HG02678 (cell line): ENCODE measurements around the gene ALKBH5.
A peak's percentile ranks its signal among the peaks of the same experiment; 100 is the strongest.

Experiments
- ATAC-seq: cut with Tn5 transposase; IDR thresholded peaks from one replicate; pipeline ENCODE4 v1.9.1; 2021; ENCODE audit warnings: mild to moderate bottlenecking, moderate library complexity; ENCODE audit not compliant: unreplicated experiment

Gene ALKBH5

GRCh38 chr17:18157354-18157985, 26.2 kb upstream of the ALKBH5 start:
- no peak for ATAC-seq

- peak; percentile 53 for ATAC-seq
These were observed 25.5 kb upstream of the ALKBH5 start for GRCh38 chr17:18158022-18158600.

- no peak for ATAC-seq
These were observed 24.0 kb upstream of the ALKBH5 start for GRCh38 chr17:18159551-18160120.

- no peak for ATAC-seq
These were observed 23.3 kb upstream of the ALKBH5 start for GRCh38 chr17:18160128-18160856.

- ATAC-seq: peak; percentile 65
These were observed 22.2 kb upstream of the ALKBH5 start for GRCh38 chr17:18161207-18162145.

GRCh38 chr17:18163547-18163946, 20.1 kb upstream of the ALKBH5 start:
- ATAC-seq: no peak

GRCh38 chr17:18166894-18167293, 16.7 kb upstream of the ALKBH5 start:
- no peak for ATAC-seq

GRCh38 chr17:18167421-18167820, 16.2 kb upstream of the ALKBH5 start:
- ATAC-seq: no peak

- no peak for ATAC-seq
These were observed 10.9 kb upstream of the ALKBH5 start for GRCh38 chr17:18172531-18173278.

GRCh38 chr17:18173740-18174139, 9.9 kb upstream of the ALKBH5 start:
- no peak for ATAC-seq

GRCh38 chr17:18176176-18176575, 7.5 kb upstream of the ALKBH5 start:
- ATAC-seq: no peak

- no peak for ATAC-seq
These were observed 6.5 kb upstream of the ALKBH5 start for GRCh38 chr17:18177133-18177532.

- no peak for ATAC-seq
These were observed 5.9 kb upstream of the ALKBH5 start for GRCh38 chr17:18177722-18178121.

- ATAC-seq: no peak
These were observed 4.4 kb upstream of the ALKBH5 start for GRCh38 chr17:18179196-18179595.

- no peak for ATAC-seq
These were observed 3.8 kb upstream of the ALKBH5 start for GRCh38 chr17:18179804-18180203.

- no peak for ATAC-seq
These were observed 2.3 kb upstream of the ALKBH5 start for GRCh38 chr17:18181358-18181757.

- no peak for ATAC-seq
These were observed 1.3 kb upstream of the ALKBH5 start for GRCh38 chr17:18182110-18182977.

GRCh38 chr17:18182978-18183333, 672 bp upstream of the ALKBH5 start:
- ATAC-seq: peak; percentile 36
